Heart right ventricle (tissue), 16 donors: ENCODE results near the gene GUCA2B. TPM values are rescaled to one million over a fixed set of nuclear protein-coding genes. Genes with fewer than 3 reads are reported as not detected.
A peak's percentile ranks its signal among the peaks of the same experiment; 100 is the strongest.

Experiments
- ATAC-seq, 8 donors: fragments of 200-7000 bp; cut with Tn5 transposase; one replicate each; pipeline ENCODE4 v1.9.1; 2020; ENCODE audit warnings: mild to moderate bottlenecking in 8 of 8, moderate library complexity in 8 of 8, moderate number of reproducible peaks in 1 of 8
- DNase-seq, 2 donors: peaks; one replicate each; pipeline ENCODE4 v3.0.0-alpha.2; 2020
- H3K27ac ChIP-seq, 10 donors: fragments of 200-600 bp; sonication (generic) in 2 of 10; one replicate each; pipeline versions ENCODE4 v1.5.0 to v1.8.0; 2020 to 2022; ENCODE audit warnings: mild to moderate bottlenecking in 3 of 10
- H3K27me3 ChIP-seq, 7 donors: fragments of 200-600 bp; one replicate each; pipeline ENCODE4 v1.8.0; 2021 to 2022; ENCODE audit warnings: mild to moderate bottlenecking in 2 of 7
- H3K36me3 ChIP-seq, 9 donors: fragments of 200-600 bp; sonication (generic) in 1 of 9; one replicate each; pipeline versions ENCODE4 v1.5.0 to v1.8.0; 2020 to 2022; ENCODE audit warnings: mild to moderate bottlenecking in 2 of 9
- H3K4me1 ChIP-seq, 9 donors: fragments of 200-600 bp; sonication (generic) in 1 of 9; one replicate each; pipeline versions ENCODE4 v1.5.0 to v1.8.0; 2020 to 2022; ENCODE audit warnings: mild to moderate bottlenecking in 4 of 9
- H3K4me3 ChIP-seq, 10 donors: fragments of 200-600 bp; sonication (generic) in 2 of 10; one replicate each; pipeline versions ENCODE4 v1.5.0 to v1.8.0; 2020 to 2022; ENCODE audit warnings: mild to moderate bottlenecking in 7 of 10, moderate library complexity in 2 of 10
- H3K9me3 ChIP-seq, 11 donors: fragments of 200-600 bp in 10 of 11; sonication (generic) in 2 of 11; one replicate each; pipeline versions ENCODE4 v1.5.0 to v1.8.0; 2013 to 2022; ENCODE audit warnings: mild to moderate bottlenecking in 2 of 11, control low read depth in 1 of 11, moderate library complexity in 1 of 11
- CTCF ChIP-seq, 9 donors: fragments of 200-600 bp; sonication (generic) in 2 of 9; IDR thresholded peaks; one replicate each; pipeline versions ENCODE4 v1.5.0 to v1.8.0; 2021 to 2022; ENCODE audit warnings: antibody characterized with exemption in 9 of 9, mild to moderate bottlenecking in 5 of 9, moderate library complexity in 1 of 9
- WGBS, 2 donors: extraction: QIAGEN DNeasy Blood & Tissue Kit; methylation state at CpG; one replicate each; pipeline ENCODE4 v1.1.7; 2013; ENCODE audit warnings: inconsistent platforms in 1 of 2; 5-methylcytosine and 5-hydroxymethylcytosine counted together
- intact Hi-C, 10 donors: fragments of 100-400 bp; cut with DNase I; formaldehyde crosslinking; loops; one replicate each; pipeline versions ENCODE4 v1.11.1 to v1.14.2; 2022
- polyA plus RNA-seq, 2 donors: library from polyadenylated mRNA; stranded (reverse); fragments of 200-250 nt; gene quantifications; one replicate each; pipeline ENCODE4 v1.2.3, GENCODE V29; 2013
- total RNA-seq, 10 donors: library from RNA; stranded (reverse); fragmentation: NEBNext Ultra II Directional in 3 of 10; extraction: Animal tissue kit (Norgen Biotek cat#: 25700) in 3 of 10; gene quantifications; one replicate each; pipeline versions ENCODE4 v1.2.1 to v1.2.4, GENCODE V29; 2021 to 2023
- donor health status: Arrhythmogenic right ventricular cardiomyopathy.
- donor health status: ischemic (EF 13 %, LVEDD 7.1; RV severe dilation, severe dysfunction).
- donor health status: healthy with polysubstance abuse.
- donor health status: DM: no; HTN: yes; CAD: no.
- donor health status: DM: no; HTN: no; CAD: no.
- donor health status: ischemic (EF 25% LVEDD 6.9; RV normal size, moderate dysfunction).
- donor health status: ischemic (EF 25% LVEDD 5.7; RV mildly dilated, moderate dysfunction).
- donor health status: healthy.
- donor health status: DM: yes; HTN: yes; CAD: no.
- donor health status: Ischemic cardiomyopathy.
- donor health status: ischemic (EF 35%, LVEDD 5.7; RV mildly dilated, moderate dysfunction).
- donor health status: nonischemic (EF 11% LVEDD 7.7; RV severe dilation, severe dysfunction).
- donor health status: DM: yes; HTN: yes; CAD: no.
- donor health status: PGD.
- donor health status: ischemic (EF 29% LVEDD 5.4; RV normal size, mild dysfunction).
- donor health status: nonischemic (EF 23%, LVEDD 6.1; RV moderate dilation, normal function).

The GUCA2B gene
- total and polyA plus RNA-seq, 12 donors: 0.44 TPM; not detected in 11

GRCh38 chr1:42170779-42171621, 17.8 kb downstream of the GUCA2B start:
- no peak for TF ChIP-seq CTCF (IDR thresholded peaks at IDR 0.05)
- H3K36me3 ChIP-seq: no peaks in the 10 kb centered on the region
- ATAC-seq: no peak
- peak overlapping the region in 9 of 10 donors; percentile 78 to 91 (median 86) for H3K27ac ChIP-seq
- H3K9me3 ChIP-seq: no peaks in the 10 kb centered on the region
- no peaks in the 10 kb centered on the region for H3K27me3 ChIP-seq
- intact Hi-C loops: loop anchor here in 8 of 10 donors (5.0 to 10.0 kb wide), 10 partner anchors 136 to 599 kb away; partner anchors contain the start of genes FOXJ3 (in 4 of the 8) and CCDC30 (in 1 of the 8)
- 66 to 70% methylated on average over 17 of the region's 17 CpGs for WGBS, 2 donors
- DNase-seq: no peak
- peaks cover 16 to 48% (median 36%) of the 10 kb centered on the region in 9 donors for H3K4me1 ChIP-seq
- no peak overlapping the region for H3K4me3 ChIP-seq

- peaks cover 14 to 44% (median 37%) of the 10 kb centered on the region in 9 donors for H3K4me1 ChIP-seq
- H3K27me3 ChIP-seq: no peaks in the 10 kb centered on the region
- ATAC-seq (peak in 1 of 8 donors; percentile 6), DNase-seq (no peak)
- 69 to 71% methylated on average over 6 of the region's 6 CpGs for WGBS, 2 donors
- no peak for TF ChIP-seq CTCF (IDR thresholded peaks at IDR 0.05)
- intact Hi-C loops: loop anchor here in 9 of 10 donors (2.0 to 10.0 kb wide), 12 partner anchors 21 to 599 kb away; partner anchors contain the start of genes FOXJ3 (in 4 of the 9) and CCDC30 (in 1 of the 9)
- no peak overlapping the region for H3K4me3 ChIP-seq
- no peaks in the 10 kb centered on the region for H3K9me3 ChIP-seq
- peaks cover 0 to 4% (median 0%) of the 10 kb centered on the region in 9 donors for H3K36me3 ChIP-seq
- peak overlapping the region in 9 of 10 donors; percentile 78 to 91 (median 86) for H3K27ac ChIP-seq
These were observed 18.6 kb downstream of the GUCA2B start for GRCh38 chr1:42171679-42172266.

GRCh38 chr1:42172381-42173133, 19.3 kb downstream of the GUCA2B start:
- DNase-seq (peak; percentile 68 to 74), ATAC-seq (peak; percentile 63 to 88 (median 78))
- peak overlapping the region; percentile 47 to 91 (median 86) for H3K27ac ChIP-seq
- 27 to 36% methylated on average over 15 of the region's 15 CpGs for WGBS, 2 donors
- H3K4me3 ChIP-seq: no peak overlapping the region
- peaks cover 0 to 7% (median 0%) of the 10 kb centered on the region in 9 donors for H3K36me3 ChIP-seq
- H3K9me3 ChIP-seq: no peaks in the 10 kb centered on the region
- TF ChIP-seq CTCF (IDR thresholded peaks at IDR 0.05): no peak
- H3K4me1 ChIP-seq: peaks cover 14 to 51% (median 45%) of the 10 kb centered on the region in 9 donors
- intact Hi-C loops: loop anchor here in 9 of 10 donors (1.0 to 10.0 kb wide), 14 partner anchors 22 to 600 kb away; partner anchors contain the start of genes FOXJ3 (in 4 of the 9) and CCDC30 (in 1 of the 9)
- no peaks in the 10 kb centered on the region for H3K27me3 ChIP-seq
